ENCODE measurements around the gene TIRAP.

DNA sequence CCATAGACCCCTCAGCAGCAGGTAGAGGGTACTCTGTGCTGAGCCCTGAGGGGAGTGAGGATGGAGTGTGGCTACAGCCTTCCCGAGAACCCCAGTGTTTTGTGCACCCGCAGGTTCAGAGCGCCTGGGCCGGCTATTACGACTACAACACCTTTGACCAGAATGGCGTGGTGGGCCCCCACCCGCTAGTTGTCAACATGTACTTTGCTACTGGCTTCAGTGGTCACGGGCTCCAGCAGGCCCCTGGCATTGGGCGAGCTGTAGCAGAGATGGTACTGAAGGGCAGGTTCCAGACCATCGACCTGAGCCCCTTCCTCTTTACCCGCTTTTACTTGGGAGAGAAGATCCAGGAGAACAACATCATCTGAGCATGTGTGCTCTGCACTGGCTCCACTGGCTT is 5.6 kb upstream of the TIRAP start:
- no peak for TF ChIP-seq CTCF (IDR thresholded peaks at IDR 0.05)
- TF ChIP-seq POLR2A (IDR thresholded peaks at IDR 0.05) = no peak

Data from esophagus squamous epithelium (tissue), 4 donors.